NCI-H1694 (cell line): Measurements from ENCODE around the gene GLB1L3.
"Not testable (repeated sequence)": the region's sequence is repeated elsewhere in the genome, so short reads cannot be mapped to it uniquely, and the experiment has no call there.

Experiments used
- DNase-seq: peaks from one replicate; lab custom pipeline; 2025; lab: John Stamatoyannopoulos, UW

The GLB1L3 gene

GRCh38 chr11:134276396-134277182, 410 bp downstream of the GLB1L3 start:
- DNase-seq: no peak

- no peak for DNase-seq
Observed at GRCh38 chr11:134277183-134278001, 1.2 kb downstream of the GLB1L3 start.

- DNase-seq: no peak
Observed at GRCh38 chr11:134278356-134278755, 2.2 kb downstream of the GLB1L3 start.

- DNase-seq: not testable (repeated sequence)
Observed at GRCh38 chr11:134281635-134282034, 5.5 kb downstream of the GLB1L3 start.

GRCh38 chr11:134282121-134283045, 6.2 kb downstream of the GLB1L3 start:
- no peak for DNase-seq

GRCh38 chr11:134283461-134284230, 7.5 kb downstream of the GLB1L3 start:
- no peak for DNase-seq

- DNase-seq: not testable (repeated sequence)
Observed at GRCh38 chr11:134284349-134284748, 8.2 kb downstream of the GLB1L3 start.

- no peak for DNase-seq
Observed at GRCh38 chr11:134287561-134287960, 11.4 kb downstream of the GLB1L3 start.

- no peak for DNase-seq
Observed at GRCh38 chr11:134288486-134288885, 12.3 kb downstream of the GLB1L3 start.

- DNase-seq: no peak
Observed at GRCh38 chr11:134289167-134289566, 13.0 kb downstream of the GLB1L3 start.

- no peak for DNase-seq
Observed at GRCh38 chr11:134289789-134290188, 13.6 kb downstream of the GLB1L3 start.

- no peak for DNase-seq
Observed at GRCh38 chr11:134290646-134291045, 14.5 kb downstream of the GLB1L3 start.

- no peak for DNase-seq
Observed at GRCh38 chr11:134291196-134291595, 15.0 kb downstream of the GLB1L3 start.

GRCh38 chr11:134292661-134293060, 16.5 kb downstream of the GLB1L3 start:
- DNase-seq: no peak

GRCh38 chr11:134293119-134294113, 17.2 kb downstream of the GLB1L3 start:
- no peak for DNase-seq

GRCh38 chr11:134294664-134295063, 18.5 kb downstream of the GLB1L3 start:
- DNase-seq: no peak

GRCh38 chr11:134312223-134312622, 36.0 kb downstream of the GLB1L3 start:
- no peak for DNase-seq

- DNase-seq: no peak
Observed at GRCh38 chr11:134312807-134313206, 36.6 kb downstream of the GLB1L3 start.

GRCh38 chr11:134313379-134313778, 37.2 kb downstream of the GLB1L3 start:
- no peak for DNase-seq
